DND-41 (cell line): ENCODE results near the gene RBMS1.

Experiments
- ATAC-seq: fragments of 200-7000 bp; cut with Tn5 transposase; 3 replicates; pipeline ENCODE4 v1.9.1; 2021; ENCODE audit warnings: low read depth; ENCODE audit not compliant: insufficient read depth
- DNase-seq: peaks from one replicate; pipeline ENCODE4 v3.0.0-alpha.2; 2020
- H2AFZ ChIP-seq: 2 replicates; pipeline ENCODE4 v1.6.0; 2012; ENCODE audit warnings: low read depth, low read length
- H3K27ac ChIP-seq: 2 replicates; pipeline ENCODE4 v1.5.1; 2012; ENCODE audit warnings: low read length, inconsistent platforms
- H3K27me3 ChIP-seq: fragments of 200-600 bp; sonication (generic); 2 replicates; pipeline ENCODE4 v1.6.0; 2012; ENCODE audit warnings: low read length, mild to moderate bottlenecking, inconsistent platforms; ENCODE audit not compliant: insufficient read depth, poor library complexity
- H3K36me3 ChIP-seq: 2 replicates; pipeline ENCODE4 v1.5.1; 2012; ENCODE audit warnings: low read length, inconsistent platforms; ENCODE audit not compliant: insufficient read depth
- H3K4me1 ChIP-seq: 2 replicates; pipeline ENCODE4 v1.5.1; 2012; ENCODE audit warnings: mild to moderate bottlenecking, low read length; ENCODE audit not compliant: insufficient read depth
- H3K4me2 ChIP-seq: 2 replicates; pipeline ENCODE4 v1.6.0; 2012; ENCODE audit warnings: mild to moderate bottlenecking, moderate library complexity, low read length, inconsistent platforms; ENCODE audit not compliant: insufficient read depth
- H3K4me3 ChIP-seq, 2 experiments: fragments of 200-600 bp in 1 of 2; shearing (Covaris generic) in 1 of 2; 2 replicates each; pipeline ENCODE4 v1.5.1; 2012 to 2016; ENCODE audit warnings: inconsistent platforms in 2 of 2, low read length in 2 of 2, mild to moderate bottlenecking in 2 of 2, low read depth in 1 of 2, moderate library complexity in 1 of 2
- H3K79me2 ChIP-seq: 2 replicates; pipeline ENCODE4 v1.6.0; 2012; ENCODE audit warnings: low read length, inconsistent platforms; ENCODE audit not compliant: insufficient read depth
- H3K9ac ChIP-seq: 2 replicates; pipeline ENCODE4 v1.6.0; 2012; ENCODE audit warnings: low read depth, mild to moderate bottlenecking, inconsistent platforms, low read length, moderate library complexity
- H3K9me3 ChIP-seq: 2 replicates; pipeline ENCODE4 v1.5.1; 2012; ENCODE audit warnings: low read length, moderate library complexity, mild to moderate bottlenecking, inconsistent platforms; ENCODE audit not compliant: insufficient read depth, severe bottlenecking
- H4K20me1 ChIP-seq: 2 replicates; pipeline ENCODE4 v1.6.0; 2012; ENCODE audit warnings: low read length; ENCODE audit not compliant: insufficient read depth
- CTCF ChIP-seq: IDR thresholded peaks from 2 replicates; pipeline ENCODE4 v1.5.1; 2012; ENCODE audit warnings: borderline replicate concordance, low read length, moderate library complexity, mild to moderate bottlenecking; ENCODE audit not compliant: poor library complexity, severe bottlenecking; ENCODE audit errors: extremely low read depth
- EZH2 ChIP-seq: IDR thresholded peaks from 3 replicates; pipeline ENCODE4 v1.6.1; 2012; ENCODE audit warnings: borderline replicate concordance, low read depth, mild to moderate bottlenecking, moderate library complexity, low read length, inconsistent platforms; ENCODE audit not compliant: severe bottlenecking

RBMS1 gene

GRCh38 chr2:160434254-160434948, 59.2 kb downstream of the RBMS1 start:
- no peaks in the 10 kb centered on the region for H3K79me2 ChIP-seq
- H3K36me3 ChIP-seq: no peaks in the 10 kb centered on the region
- no peak overlapping the region for H3K4me3 ChIP-seq
- H3K9ac ChIP-seq: no peak overlapping the region
- DNase-seq (no peak), ATAC-seq (no peak)
- no peaks in the 10 kb centered on the region for H4K20me1 ChIP-seq
- H3K27me3 ChIP-seq: no peaks in the 10 kb centered on the region
- H2AFZ ChIP-seq: no peak overlapping the region
- peaks cover 10% of the 10 kb centered on the region for H3K4me1 ChIP-seq
- H3K4me2 ChIP-seq: no peak overlapping the region
- H3K27ac ChIP-seq: no peak overlapping the region
- H3K9me3 ChIP-seq: peaks cover 7% of the 10 kb centered on the region
- TF ChIP-seq CTCF (no peak), EZH2 (no peak)

- H3K4me1 ChIP-seq: peaks cover 18% of the 10 kb centered on the region
- H3K4me3 ChIP-seq: no peak overlapping the region
- H3K79me2 ChIP-seq: no peaks in the 10 kb centered on the region
- H3K9me3 ChIP-seq: peaks cover 7% of the 10 kb centered on the region
- ATAC-seq (no peak), DNase-seq (no peak)
- no peak for TF ChIP-seq EZH2
- TF ChIP-seq CTCF: no peak
- H2AFZ ChIP-seq: no peak overlapping the region
- H3K4me2 ChIP-seq: no peak overlapping the region
- H3K36me3 ChIP-seq: no peaks in the 10 kb centered on the region
- H3K9ac ChIP-seq: no peak overlapping the region
- no peak overlapping the region for H3K27ac ChIP-seq
- H3K27me3 ChIP-seq: no peaks in the 10 kb centered on the region
- no peaks in the 10 kb centered on the region for H4K20me1 ChIP-seq
Observed at GRCh38 chr2:160433466-160434140, 60.0 kb downstream of the RBMS1 start.

GRCh38 chr2:160432633-160433032, 61.0 kb downstream of the RBMS1 start:
- ATAC-seq: no peak
- peaks cover 7% of the 10 kb centered on the region for H3K9me3 ChIP-seq
- no peaks in the 10 kb centered on the region for H4K20me1 ChIP-seq
- no peak overlapping the region for H3K4me2 ChIP-seq
- no peak overlapping the region for H2AFZ ChIP-seq
- TF ChIP-seq EZH2: no peak
- no peak for TF ChIP-seq CTCF
- no peak overlapping the region for H3K9ac ChIP-seq
- H3K27me3 ChIP-seq: no peaks in the 10 kb centered on the region
- no peaks in the 10 kb centered on the region for H3K36me3 ChIP-seq
- no peak for DNase-seq
- peaks cover 27% of the 10 kb centered on the region for H3K4me1 ChIP-seq
- H3K27ac ChIP-seq: no peak overlapping the region
- no peaks in the 10 kb centered on the region for H3K79me2 ChIP-seq
- no peak overlapping the region for H3K4me3 ChIP-seq
